HepG2 (cell line): Measurements from ENCODE around the gene GLCE. TPM values are rescaled to one million over a fixed set of nuclear protein-coding genes. Genes with fewer than 3 reads are reported as not detected.
A peak's percentile ranks its signal among the peaks of the same experiment; 100 is the strongest.

ENCODE experiments used
- AHR ChIP-seq: IDR thresholded peaks from 2 replicates; pipeline ENCODE4 v1.6.1; 2018; ENCODE audit warnings: missing genetic modification reagents, missing compliant biosample characterization
- CBX2 ChIP-seq, 2 experiments: fragments of 200-600 bp in 1 of 2; sonication (generic); formaldehyde crosslinking in 1 of 2; IDR thresholded peaks; 2 replicates each; pipeline versions ENCODE4 v1.7.0 to v1.8.1; 2018 to 2022; ENCODE audit warnings: low read depth in 2 of 2, low read length in 1 of 2, mild to moderate bottlenecking in 1 of 2, missing genetic modification reagents in 1 of 2
- EP300 ChIP-seq, 3 experiments: sonication (generic) in 1 of 3; formaldehyde crosslinking in 1 of 3; IDR thresholded peaks; 2 replicates each; pipeline versions ENCODE4 v1.5.1 to v1.6.1; 2011 to 2020; ENCODE audit warnings: low read depth in 2 of 3, low read length in 2 of 3, borderline replicate concordance in 1 of 3, improper control_type of control experiment in 1 of 3, mild to moderate bottlenecking in 1 of 3, missing genetic modification reagents in 1 of 3, moderate library complexity in 1 of 3
- HIVEP1 ChIP-seq: sonication (generic); formaldehyde crosslinking; IDR thresholded peaks from 2 replicates; pipeline ENCODE4 v1.4.0; 2020; ENCODE audit warnings: mild to moderate bottlenecking, missing genetic modification reagents
- NR2C2 ChIP-seq: sonication (generic); formaldehyde crosslinking; IDR thresholded peaks from 2 replicates; pipeline ENCODE4 v1.4.0; 2020; ENCODE audit warnings: missing genetic modification reagents, mild to moderate bottlenecking, moderate library complexity, borderline replicate concordance
- PBX2 ChIP-seq: IDR thresholded peaks from 2 replicates; pipeline ENCODE4 v1.6.1; 2016; ENCODE audit warnings: control low read depth
- PRDM4 ChIP-seq: sonication (generic); formaldehyde crosslinking; IDR thresholded peaks from 2 replicates; pipeline ENCODE4 v1.9.0; 2021; ENCODE audit warnings: missing genetic modification reagents, borderline replicate concordance
- SATB2 ChIP-seq: sonication (generic); formaldehyde crosslinking; IDR thresholded peaks from 2 replicates; pipeline ENCODE4 v1.5.0; 2020; ENCODE audit warnings: missing genetic modification reagents
- SP5 ChIP-seq: IDR thresholded peaks from 2 replicates; pipeline ENCODE4 v1.6.1; 2016; ENCODE audit warnings: low read depth, borderline replicate concordance
- TBX3 ChIP-seq: fragments of 450-650 bp; IDR thresholded peaks from 2 replicates; pipeline ENCODE4 v1.6.1; 2017; ENCODE audit warnings: antibody characterized with exemption, mild to moderate bottlenecking, inconsistent platforms, borderline replicate concordance
- TEAD2 ChIP-seq: sonication (generic); formaldehyde crosslinking; IDR thresholded peaks from 2 replicates; pipeline ENCODE4 v1.9.0; 2021; ENCODE audit warnings: missing genetic modification reagents
- THAP8 ChIP-seq: sonication (generic); formaldehyde crosslinking; IDR thresholded peaks from 2 replicates; pipeline ENCODE4 v1.5.1; 2020; ENCODE audit warnings: missing genetic modification reagents, mild to moderate bottlenecking, borderline replicate concordance
- ZFY ChIP-seq: sonication (generic); formaldehyde crosslinking; IDR thresholded peaks from 2 replicates; pipeline ENCODE4 v1.4.0; 2020; ENCODE audit warnings: missing genetic modification reagents
- ZNF205 ChIP-seq: IDR thresholded peaks from 2 replicates; pipeline ENCODE4 v1.6.1; 2018; ENCODE audit warnings: missing biosample characterization, missing genetic modification reagents
- ZNF616 ChIP-seq: sonication (generic); formaldehyde crosslinking; IDR thresholded peaks from 2 replicates; pipeline ENCODE4 v1.5.0; 2020; ENCODE audit warnings: low read depth, mild to moderate bottlenecking, missing genetic modification reagents
- ZNF772 ChIP-seq: sonication (generic); formaldehyde crosslinking; IDR thresholded peaks from 2 replicates; pipeline ENCODE4 v1.5.0; 2020; ENCODE audit warnings: mild to moderate bottlenecking, missing genetic modification reagents
- ZXDC ChIP-seq: sonication (generic); formaldehyde crosslinking; IDR thresholded peaks from 2 replicates; pipeline ENCODE4 v1.5.0; 2020; ENCODE audit warnings: mild to moderate bottlenecking, missing genetic modification reagents
- polyA plus RNA-seq, 8 experiments: library from polyadenylated mRNA; depleted of rRNA in 3 of 8; stranded (reverse) in 7 of 8; unstranded in 1 of 8; fragments of >200 nt; fragmentation: Illumina TruSeq in 4 of 8; extraction: Trizol in 4 of 8; gene quantifications; 2 replicates each; pipeline versions ENCODE4 v1.2.1 to v1.2.3, GENCODE V29; 2011 to 2016; ENCODE audit warnings: low read depth in 4 of 8, missing spikeins in 1 of 8, mixed read lengths in 1 of 8; ENCODE audit not compliant: insufficient read depth in 1 of 8
- total RNA-seq, 5 experiments: library from RNA; depleted of rRNA; stranded (reverse); fragments of >200 nt; fragmentation: Illumina TruSeq; extraction: Trizol; gene quantifications; 2 replicates each; pipeline ENCODE4 v1.2.3, GENCODE V29; 2016; ENCODE audit warnings: low read depth in 1 of 5

GLCE gene
- total and polyA plus RNA-seq, 2 of the 13 experiments (the other 11 are each of a cell fraction or from before 2014, with no cell fraction given), result 12.9 to 23.4 TPM

- no peak for TF ChIP-seq PRDM4
- no peak; the same call in 1 of the 2 replicates for TF ChIP-seq TBX3
- TF ChIP-seq HIVEP1, result no peak
- peak; percentile 78; the same call in 1 of the 2 replicates for TF ChIP-seq ZNF772
- peak; percentile 71 for TF ChIP-seq ZFY
- TF ChIP-seq EP300 (IDR thresholded peaks at IDR 0.05; ENCODE audit: low read depth in 2 of 2, low read length in 2 of 2), result no peak
- no peak for TF ChIP-seq EP300 (CRISPR knock-in tag; IDR thresholded peaks at IDR 0.05; ENCODE audit: borderline replicate concordance)
- TF ChIP-seq TEAD2, result no peak
- TF ChIP-seq AHR (CRISPR knock-in tag), result no peak
- 0 out of 2 replicates have a peak, but pooled peaks have one; percentile 13 for TF ChIP-seq NR2C2 (CRISPR knock-in tag)
- TF ChIP-seq THAP8 (CRISPR knock-in tag), result no peak
- no peak for TF ChIP-seq ZNF616
- no peak for TF ChIP-seq ZXDC (CRISPR knock-in tag)
- peak; percentile 92 for TF ChIP-seq SP5
- no peak for TF ChIP-seq SATB2 (CRISPR knock-in tag)
- TF ChIP-seq ZNF205 (CRISPR knock-in tag), result no peak
- TF ChIP-seq CBX2 (IDR thresholded peaks at IDR 0.05; ENCODE audit: low read depth, low read length), result no peak
- TF ChIP-seq CBX2 (CRISPR knock-in tag; IDR thresholded peaks at IDR 0.05; ENCODE audit: low read depth), result no peak
- TF ChIP-seq PBX2 (CRISPR knock-in tag), result peak; percentile 93
Observed at GRCh38 chr15:69160141-69160993, at the start of gene GLCE (continued).
